CD4-positive, CD25-positive, alpha-beta regulatory T cell (primary cell): Measurements from ENCODE around the gene MRPL16. TPM values are rescaled to one million over a fixed set of nuclear protein-coding genes. Genes with fewer than 3 reads are reported as not detected.
"Not testable (repeated sequence)": the region's sequence is repeated elsewhere in the genome, so short reads cannot be mapped to it uniquely, and the experiment has no call there.

Source experiments
- ATAC-seq, 2 donors: fragments of 150-1000 bp; cut with Tn5 transposase; one replicate each; pipeline ENCODE4 v1.10.0; 2021; ENCODE audit warnings: low read depth in 2 of 2, moderate number of reproducible peaks in 2 of 2, moderate library complexity in 1 of 2
- DNase-seq, 3 donors: peaks; one replicate each; pipeline versions ENCODE4 v3.0.0 to v3.0.0-alpha.2; 2012 to 2022; ENCODE audit warnings: mixed read lengths in 1 of 3
- H3K27ac ChIP-seq: one replicate; pipeline ENCODE4 v1.7.0; 2013; ENCODE audit warnings: mild to moderate bottlenecking, low read length; ENCODE audit not compliant: insufficient read depth, poor library complexity, severe bottlenecking
- H3K27me3 ChIP-seq: one replicate; pipeline ENCODE4 v1.7.0; 2013; ENCODE audit warnings: low read length; ENCODE audit not compliant: control insufficient read depth, insufficient read depth
- H3K36me3 ChIP-seq: one replicate; pipeline ENCODE4 v1.7.0; 2013; ENCODE audit warnings: mild to moderate bottlenecking, low read length, moderate library complexity; ENCODE audit not compliant: control insufficient read depth, insufficient read depth
- H3K4me1 ChIP-seq: 2 replicates; pipeline ENCODE4 v1.7.0; 2013; ENCODE audit warnings: mild to moderate bottlenecking, low read length; ENCODE audit not compliant: insufficient read depth, control insufficient read depth, poor library complexity, severe bottlenecking
- H3K4me3 ChIP-seq: one replicate; pipeline ENCODE4 v1.7.0; 2013; ENCODE audit warnings: low read depth, mild to moderate bottlenecking, low read length, moderate library complexity
- H3K9me3 ChIP-seq, 2 experiments: 1 replicate in 1 of 2; 2 replicates in 1 of 2; pipeline ENCODE4 v1.7.0; 2013; ENCODE audit warnings: low read length in 2 of 2, mild to moderate bottlenecking in 1 of 2, moderate library complexity in 1 of 2; ENCODE audit not compliant: control insufficient read depth in 2 of 2
- H3K27ac Mint-ChIP-seq, 3 donors: one replicate each; pipeline ENCODE4 v1.8.0; 2020 to 2022; ENCODE audit warnings: mild to moderate bottlenecking in 3 of 3, mixed read lengths in 3 of 3, moderate library complexity in 2 of 3
- H3K27me3 Mint-ChIP-seq: one replicate; pipeline ENCODE4 v1.8.0; 2022; ENCODE audit warnings: mild to moderate bottlenecking, mixed read lengths
- H3K36me3 Mint-ChIP-seq: one replicate; pipeline ENCODE4 v1.8.0; 2020; ENCODE audit warnings: mixed read lengths
- H3K4me1 Mint-ChIP-seq, 4 donors: one replicate each; pipeline ENCODE4 v1.8.0; 2020 to 2022; ENCODE audit warnings: mixed read lengths in 4 of 4, mild to moderate bottlenecking in 1 of 4
- H3K4me3 Mint-ChIP-seq, 4 donors: one replicate each; pipeline ENCODE4 v1.8.0; 2020 to 2022; ENCODE audit warnings: mild to moderate bottlenecking in 4 of 4, mixed read lengths in 4 of 4, moderate library complexity in 3 of 4
- H3K9me3 Mint-ChIP-seq, 7 donors: one replicate each; pipeline ENCODE4 v1.8.0; 2020 to 2022; ENCODE audit warnings: mixed read lengths in 7 of 7, mild to moderate bottlenecking in 3 of 7, moderate library complexity in 2 of 7
- polyA plus RNA-seq, 4 donors: library from polyadenylated mRNA; unstranded; fragments of 300-500 nt; fragmentation: Illumina TruSeq; gene quantifications; one replicate each; pipeline ENCODE4 v1.2.3, GENCODE V29; 2021
- total RNA-seq: library from RNA; stranded (reverse); gene quantifications from one replicate; pipeline ENCODE4 v1.2.3, GENCODE V29; 2022

The MRPL16 gene
- total and polyA plus RNA-seq, 5 donors from 2014 or later, result 26.9 to 97.1 (median 89.6) TPM

DNA sequence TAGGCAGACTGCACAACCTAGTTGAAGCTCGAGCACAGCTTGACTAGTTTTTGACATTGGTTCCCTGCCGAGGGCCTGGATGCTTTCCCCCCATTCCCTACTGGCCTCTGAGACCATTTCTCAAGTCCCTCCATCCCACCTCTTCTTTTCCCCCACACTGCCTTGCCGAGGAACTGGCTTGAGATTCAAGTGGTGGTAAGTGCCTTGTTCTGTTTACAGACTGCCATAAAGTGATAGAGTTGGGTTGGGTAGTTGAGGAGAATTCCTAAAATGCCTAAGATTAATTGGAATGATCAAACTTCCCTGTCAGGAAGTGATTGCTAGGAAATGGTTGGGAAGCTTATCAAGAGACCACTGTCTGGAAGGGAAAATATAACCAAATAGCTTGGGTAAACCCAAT, 16.2 kb downstream of the MRPL16 start:
- no peak for ATAC-seq
- H3K4me3 Mint-ChIP-seq, result no peak overlapping the region
- peaks cover 31% of the 10 kb centered on the region for H3K36me3 Mint-ChIP-seq

GRCh38 chr11:59792507-59792906, 18.1 kb downstream of the MRPL16 start:
- Histone ChIP-seq H3K4me1 (no peaks in the 10 kb centered on the region), H3K4me3 (no peak overlapping the region), H3K27ac (no peak overlapping the region), H3K9me3 (no peaks in the 10 kb centered on the region), H3K27me3 (no peaks in the 10 kb centered on the region), H3K36me3 (peaks cover 3% of the 10 kb centered on the region)
- peaks cover 31% of the 10 kb centered on the region for H3K36me3 Mint-ChIP-seq
- no peaks in the 10 kb centered on the region for H3K27me3 Mint-ChIP-seq
- H3K9me3 Mint-ChIP-seq, result no peaks in the 10 kb centered on the region
- DNase-seq, result no peak
- H3K27ac Mint-ChIP-seq, result no peak overlapping the region
- no peak for ATAC-seq
- no peak overlapping the region for H3K4me3 Mint-ChIP-seq
- no peaks in the 10 kb centered on the region for H3K4me1 Mint-ChIP-seq

More for the DNA sequence above, 16.2 kb downstream of the MRPL16 start:
- Histone ChIP-seq H3K4me1 (no peaks in the 10 kb centered on the region), H3K4me3 (no peak overlapping the region), H3K27me3 (no peaks in the 10 kb centered on the region), H3K9me3 (no peaks in the 10 kb centered on the region), H3K27ac (no peak overlapping the region), H3K36me3 (peaks cover 3% of the 10 kb centered on the region)
- no peak for DNase-seq
- Mint-ChIP-seq H3K27me3 (no peaks in the 10 kb centered on the region), H3K4me1 (no peaks in the 10 kb centered on the region), H3K27ac (no peak overlapping the region), H3K9me3 (no peaks in the 10 kb centered on the region)

- H3K9me3 Mint-ChIP-seq, result no peaks in the 10 kb centered on the region
Measured at GRCh38 chr11:59791639-59792038, 18.9 kb downstream of the MRPL16 start.

DNA sequence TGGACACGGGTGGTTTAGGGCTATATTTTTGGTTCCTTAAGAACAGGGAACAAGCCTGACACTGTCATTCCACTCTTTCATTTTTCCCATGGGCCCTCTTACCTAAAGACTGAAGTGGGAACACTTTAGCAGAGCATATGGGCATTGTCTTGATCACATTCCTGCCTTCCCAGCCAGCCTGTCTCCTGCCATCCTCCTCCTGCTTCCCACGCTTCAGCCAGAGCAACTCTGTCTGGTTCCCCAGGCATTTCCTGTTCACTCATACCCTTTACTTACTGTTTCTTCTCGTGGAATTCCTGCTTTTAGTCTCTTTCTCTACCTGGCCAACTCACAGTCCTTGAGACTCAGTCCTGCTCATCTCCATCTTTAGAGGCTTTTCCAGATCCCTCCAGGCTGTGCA, 22.8 kb downstream of the MRPL16 start:
- Mint-ChIP-seq H3K36me3 (peaks cover 9% of the 10 kb centered on the region), H3K4me1 (no peaks in the 10 kb centered on the region), H3K9me3 (peaks cover 0 to 2% (median 0%) of the 10 kb centered on the region in 7 donors), H3K27me3 (peaks cover 6% of the 10 kb centered on the region), H3K4me3 (no peak overlapping the region), H3K27ac (peak overlapping the region in 1 of 3 donors; percentile 70)
- Histone ChIP-seq H3K27me3 (no peaks in the 10 kb centered on the region), H3K4me1 (no peaks in the 10 kb centered on the region), H3K27ac (no peak overlapping the region), H3K36me3 (peaks cover 3% of the 10 kb centered on the region), H3K4me3 (no peak overlapping the region), H3K9me3 (no peaks in the 10 kb centered on the region)
- ATAC-seq, result no peak
- DNase-seq, result no peak

More at GRCh38 chr11:59791639-59792038, 18.9 kb downstream of the MRPL16 start:
- Histone ChIP-seq H3K36me3 (peaks cover 3% of the 10 kb centered on the region), H3K4me3 (no peak overlapping the region), H3K9me3 (no peaks in the 10 kb centered on the region), H3K4me1 (no peaks in the 10 kb centered on the region), H3K27ac (no peak overlapping the region), H3K27me3 (no peaks in the 10 kb centered on the region)
- ATAC-seq, result no peak
- no peak overlapping the region for H3K4me3 Mint-ChIP-seq
- no peak for DNase-seq
- H3K27ac Mint-ChIP-seq, result no peak overlapping the region
- no peaks in the 10 kb centered on the region for H3K27me3 Mint-ChIP-seq
- H3K4me1 Mint-ChIP-seq, result no peaks in the 10 kb centered on the region
- peaks cover 31% of the 10 kb centered on the region for H3K36me3 Mint-ChIP-seq

- H3K9me3 ChIP-seq, result no peaks in the 10 kb centered on the region
- no peak overlapping the region for H3K4me3 ChIP-seq
- H3K27me3 ChIP-seq, result no peaks in the 10 kb centered on the region
- Mint-ChIP-seq H3K27me3 (peaks cover 6% of the 10 kb centered on the region), H3K4me3 (no peak overlapping the region), H3K9me3 (peaks cover 0 to 2% (median 0%) of the 10 kb centered on the region in 7 donors), H3K4me1 (no peaks in the 10 kb centered on the region), H3K36me3 (peaks cover 5% of the 10 kb centered on the region), H3K27ac (no peak overlapping the region)
- H3K27ac ChIP-seq, result no peak overlapping the region
- DNase-seq, result no peak
- no peaks in the 10 kb centered on the region for H3K4me1 ChIP-seq
- ATAC-seq, result no peak
- H3K36me3 ChIP-seq, result peaks cover 3% of the 10 kb centered on the region
Measured at GRCh38 chr11:59787255-59787588, 23.4 kb downstream of the MRPL16 start.

DNA sequence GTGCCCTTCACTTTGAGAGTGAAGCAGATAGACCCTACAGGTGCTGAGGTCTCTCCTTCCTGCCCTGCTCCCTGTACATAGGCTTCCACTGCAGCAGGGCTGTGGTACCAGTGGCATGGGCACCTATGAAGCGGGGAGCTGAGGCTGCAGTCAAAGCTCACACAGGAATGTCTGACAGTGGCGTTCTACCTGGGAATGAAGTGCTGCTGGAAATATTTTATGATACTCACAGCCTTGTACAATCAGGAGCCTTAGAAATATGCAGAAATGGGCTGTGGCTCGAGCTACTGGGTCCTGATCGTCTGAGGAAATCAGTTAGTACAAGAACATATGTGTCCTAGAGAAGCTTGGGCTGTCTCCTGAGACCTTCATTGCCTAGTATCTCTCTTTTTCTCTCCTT, 24.8 kb downstream of the MRPL16 start:
- Histone ChIP-seq H3K27ac (no peak overlapping the region), H3K4me3 (no peak overlapping the region), H3K9me3 (no peaks in the 10 kb centered on the region), H3K27me3 (no peaks in the 10 kb centered on the region), H3K4me1 (no peaks in the 10 kb centered on the region), H3K36me3 (no peaks in the 10 kb centered on the region)
- H3K4me1 Mint-ChIP-seq, result peaks cover 0 to 1% (median 0%) of the 10 kb centered on the region in 4 donors
- no peak overlapping the region for H3K4me3 Mint-ChIP-seq
- H3K36me3 Mint-ChIP-seq, result peaks cover 5% of the 10 kb centered on the region
- peaks cover 0 to 2% (median 0%) of the 10 kb centered on the region in 7 donors for H3K9me3 Mint-ChIP-seq
- no peak for DNase-seq
- peaks cover 6% of the 10 kb centered on the region for H3K27me3 Mint-ChIP-seq
- no peak for ATAC-seq
- no peak overlapping the region for H3K27ac Mint-ChIP-seq

- peak overlapping the region in 1 of 3 donors; percentile 12 for H3K27ac Mint-ChIP-seq
- not testable (repeated sequence) for H3K36me3 Mint-ChIP-seq, H3K4me3 Mint-ChIP-seq
Measured at GRCh38 chr11:59784441-59784840, 26.1 kb downstream of the MRPL16 start.

GRCh38 chr11:59783632-59784090, 26.9 kb downstream of the MRPL16 start:
- H3K4me3 Mint-ChIP-seq, result no peak overlapping the region
- peaks cover 0 to 1% (median 0%) of the 10 kb centered on the region in 4 donors for H3K4me1 Mint-ChIP-seq

More at GRCh38 chr11:59784441-59784840, 26.1 kb downstream of the MRPL16 start:
- not testable (repeated sequence) for ATAC-seq, H3K9me3 Mint-ChIP-seq, H3K27ac ChIP-seq, H3K4me1 Mint-ChIP-seq, H3K27me3 Mint-ChIP-seq, H3K36me3 ChIP-seq, H3K4me1 ChIP-seq, DNase-seq, H3K9me3 ChIP-seq, H3K4me3 ChIP-seq, H3K27me3 ChIP-seq

More at GRCh38 chr11:59783632-59784090, 26.9 kb downstream of the MRPL16 start:
- no peak overlapping the region for H3K27ac Mint-ChIP-seq
- Histone ChIP-seq H3K9me3 (no peaks in the 10 kb centered on the region), H3K4me3 (no peak overlapping the region), H3K36me3 (no peaks in the 10 kb centered on the region), H3K4me1 (no peaks in the 10 kb centered on the region), H3K27me3 (no peaks in the 10 kb centered on the region), H3K27ac (no peak overlapping the region)
- peaks cover 6% of the 10 kb centered on the region for H3K27me3 Mint-ChIP-seq
- peaks cover 0 to 2% (median 0%) of the 10 kb centered on the region in 7 donors for H3K9me3 Mint-ChIP-seq
- ATAC-seq (no peak), DNase-seq (peak in 1 of 3 donors; percentile 47)
- no peaks in the 10 kb centered on the region for H3K36me3 Mint-ChIP-seq
